HepG2 (cell line): ENCODE data around the gene TEKT5. TPM values are rescaled to one million over a fixed set of nuclear protein-coding genes. Genes with fewer than 3 reads are reported as not detected.

Experiments used
- ATAC-seq: fragments of 200-7000 bp; cut with Tn5 transposase; 3 replicates; pipeline ENCODE4 v1.9.1; 2020; ENCODE audit warnings: mild to moderate bottlenecking, moderate library complexity
- BruUV-seq: library from RNA; stranded (reverse); fragments of 400-500 nt; replicated peaks from 2 replicates; lab custom pipeline; 2021; lab: Mats Ljungman, UMichigan
- CTCF ChIA-PET: fragments of 300-600 bp; formaldehyde crosslinking; extraction: SDS; loops from one replicate; lab custom pipeline; 2021; ENCODE audit warnings: low total read pairs, inconsistent platforms, low intra/inter-chr PET ratio; lab: Yijun Ruan, JAX
- POLR2A ChIA-PET: fragments of 350-600 bp; sonication (Branson Sonifier 250); formaldehyde crosslinking; loops from one replicate; lab custom pipeline; 2020; ENCODE audit warnings: antibody characterized with exemption, inconsistent platforms; lab: Yijun Ruan, JAX
- DNase-seq: peaks from one replicate; pipeline ENCODE4 v3.0.0-alpha.2; 2015; ENCODE audit warnings: low spot score
- FAIRE-seq: peaks from 3 replicates; lab custom pipeline; 2011; peaks lifted over from hg19 to GRCh38; lab: Jason Lieb, UNC
- H2AFZ ChIP-seq: one replicate; pipeline ENCODE4 v1.6.1; 2011; ENCODE audit warnings: low read length, inconsistent platforms
- H3K27ac ChIP-seq: fragments of 300-600 bp; 3 replicates; pipeline ENCODE4 v1.8.0; 2011; ENCODE audit warnings: mixed run types, mild to moderate bottlenecking, mixed read lengths, low read length, inconsistent platforms; ENCODE audit not compliant: insufficient read depth; ENCODE audit errors: extremely low read length
- H3K27me3 ChIP-seq, 2 experiments: fragments of 200-600 bp in 1 of 2; 2 replicates in 1 of 2; 3 replicates in 1 of 2; pipeline versions ENCODE4 v1.6.0 to v1.8.0; 2011; ENCODE audit warnings: low read length in 2 of 2, mild to moderate bottlenecking in 2 of 2, moderate library complexity in 2 of 2, inconsistent platforms in 1 of 2; ENCODE audit not compliant: insufficient read depth in 2 of 2, control insufficient read depth in 1 of 2
- H3K36me3 ChIP-seq, 2 experiments: fragments of 200-600 bp in 1 of 2; replicated peaks in 1 of 2; 2 replicates in 1 of 2; 3 replicates in 1 of 2; pipeline versions ENCODE4 v1.5.1 to v1.8.0; 2011; ENCODE audit warnings: low read length in 2 of 2, inconsistent platforms in 1 of 2; ENCODE audit not compliant: insufficient read depth in 2 of 2, control insufficient read depth in 1 of 2
- H3K4me1 ChIP-seq: 2 replicates; pipeline ENCODE4 v1.5.1; 2012; ENCODE audit warnings: low read length, inconsistent platforms; ENCODE audit not compliant: insufficient read depth
- H3K4me2 ChIP-seq: 2 replicates; pipeline ENCODE4 v1.6.0; 2011; ENCODE audit warnings: low read depth, low read length, inconsistent platforms
- H3K4me3 ChIP-seq, 3 experiments: fragments of 200-600 bp in 1 of 3; sonication (generic), shearing (Covaris generic) in 1 of 3; replicated peaks in 1 of 3; 2 replicates each; pipeline ENCODE4 v1.5.1; 2011 to 2016; ENCODE audit warnings: low read length in 3 of 3, inconsistent platforms in 2 of 3, low read depth in 2 of 3, mild to moderate bottlenecking in 2 of 3, control low read depth in 1 of 3, mixed read lengths in 1 of 3; ENCODE audit not compliant: insufficient read depth in 1 of 3
- H3K79me2 ChIP-seq: one replicate; pipeline ENCODE4 v1.6.1; 2011; ENCODE audit warnings: low read length, inconsistent platforms; ENCODE audit not compliant: insufficient read depth
- H3K9ac ChIP-seq: 2 replicates; pipeline ENCODE4 v1.6.0; 2011; ENCODE audit warnings: mild to moderate bottlenecking, low read depth, low read length, inconsistent platforms; ENCODE audit not compliant: insufficient read depth
- H3K9me3 ChIP-seq: 2 replicates; pipeline ENCODE4 v1.5.1; 2012; ENCODE audit warnings: mild to moderate bottlenecking, low read length
- H4K20me1 ChIP-seq: 2 replicates; pipeline ENCODE4 v1.6.0; 2011; ENCODE audit warnings: inconsistent platforms, mild to moderate bottlenecking, low read length, moderate library complexity; ENCODE audit not compliant: insufficient read depth
- DMAP1 ChIP-seq: IDR thresholded peaks from 2 replicates; pipeline ENCODE4 v1.6.1; 2016
- HMG20B ChIP-seq: conservative IDR thresholded peaks from 2 replicates; pipeline ENCODE4 v1.6.1; 2016; ENCODE audit warnings: missing genetic modification reagents, missing compliant biosample characterization
- NFATC3 ChIP-seq: sonication (generic); formaldehyde crosslinking; IDR thresholded peaks from 2 replicates; pipeline ENCODE4 v1.5.1; 2020; ENCODE audit warnings: mild to moderate bottlenecking, missing genetic modification reagents
- NR2F1 ChIP-seq, 2 experiments: fragments of 450-650 bp in 1 of 2; formaldehyde crosslinking in 1 of 2; IDR thresholded peaks; 2 replicates each; pipeline versions ENCODE4 v1.5.0 to v1.6.1; 2016 to 2020; ENCODE audit warnings: mild to moderate bottlenecking in 1 of 2, missing compliant biosample characterization in 1 of 2, missing genetic modification reagents in 1 of 2, moderate library complexity in 1 of 2
- RFX1 ChIP-seq: fragments of 450-650 bp; IDR thresholded peaks from 2 replicates; pipeline ENCODE4 v1.6.1; 2017
- SAP130 ChIP-seq: IDR thresholded peaks from 2 replicates; pipeline ENCODE4 v1.6.1; 2016; ENCODE audit warnings: low read depth
- ZBTB3 ChIP-seq: sonication (generic); formaldehyde crosslinking; IDR thresholded peaks from 2 replicates; pipeline ENCODE4 v1.4.0; 2020; ENCODE audit warnings: low read depth, mild to moderate bottlenecking, moderate library complexity, missing genetic modification reagents, borderline replicate concordance
- ZBTB7B ChIP-seq: sonication (generic); formaldehyde crosslinking; IDR thresholded peaks from 2 replicates; pipeline ENCODE4 v1.4.0; 2020; ENCODE audit warnings: missing genetic modification reagents
- ZIK1 ChIP-seq: sonication (generic); formaldehyde crosslinking; IDR thresholded peaks from 2 replicates; pipeline ENCODE4 v1.5.0; 2020; ENCODE audit warnings: mild to moderate bottlenecking, low read depth, missing genetic modification reagents, borderline replicate concordance
- ZNF567 ChIP-seq: sonication (generic); formaldehyde crosslinking; IDR thresholded peaks from 2 replicates; pipeline ENCODE4 v1.8.1; 2023; ENCODE audit warnings: mild to moderate bottlenecking, missing genetic modification reagents, borderline replicate concordance
- WGBS: methylation state at CpG from one replicate; pipeline ENCODE4 v1.1.6; 2017; ENCODE audit warnings: low lambda C conversion rate; 5-methylcytosine and 5-hydroxymethylcytosine counted together
- in situ Hi-C: cut with HindIII; loops from 2 replicates; pipeline ENCODE4 v1.10.0; 2017; ENCODE audit warnings: low pct_unique_long_range_greater_than_20kb; ENCODE audit not compliant: extremely low pct_ligation_motif_present
- intact Hi-C: fragments of 100-400 bp; cut with micrococcal nuclease; formaldehyde crosslinking; loops from one replicate; pipeline ENCODE4 v1.10.0; 2022; ENCODE audit not compliant: unreplicated experiment
- polyA plus RNA-seq, 8 experiments: library from polyadenylated mRNA; depleted of rRNA in 3 of 8; stranded (reverse) in 7 of 8; unstranded in 1 of 8; fragments of >200 nt; fragmentation: Illumina TruSeq in 4 of 8; extraction: Trizol in 4 of 8; gene quantifications; 2 replicates each; pipeline versions ENCODE4 v1.2.1 to v1.2.3, GENCODE V29; 2011 to 2016; ENCODE audit warnings: low read depth in 4 of 8, missing spikeins in 1 of 8, mixed read lengths in 1 of 8; ENCODE audit not compliant: insufficient read depth in 1 of 8
- total RNA-seq, 5 experiments: library from RNA; depleted of rRNA; stranded (reverse); fragments of >200 nt; fragmentation: Illumina TruSeq; extraction: Trizol; gene quantifications; 2 replicates each; pipeline ENCODE4 v1.2.3, GENCODE V29; 2016; ENCODE audit warnings: low read depth in 1 of 5
- TF ChIP-seq, protein P1 (sequence below): sonication (generic); formaldehyde crosslinking; IDR thresholded peaks from 2 replicates; pipeline ENCODE4 v1.5.0; 2020; ENCODE audit warnings: mild to moderate bottlenecking, missing genetic modification reagents, borderline replicate concordance
- TF ChIP-seq, protein P2 (sequence below): sonication (generic); formaldehyde crosslinking; IDR thresholded peaks from 2 replicates; pipeline ENCODE4 v1.5.1; 2020; ENCODE audit warnings: mild to moderate bottlenecking, missing genetic modification reagents, moderate library complexity
- TF ChIP-seq, protein P3 (sequence below): sonication (generic); formaldehyde crosslinking; IDR thresholded peaks from 2 replicates; pipeline ENCODE4 v1.5.1; 2020; ENCODE audit warnings: mild to moderate bottlenecking, moderate library complexity, missing genetic modification reagents

TEKT5 gene
- total and polyA plus RNA-seq, 2 of the 13 experiments (the other 11 are each of a cell fraction or from before 2014, with no cell fraction given), result 0.16 TPM; not detected in 1

DNA sequence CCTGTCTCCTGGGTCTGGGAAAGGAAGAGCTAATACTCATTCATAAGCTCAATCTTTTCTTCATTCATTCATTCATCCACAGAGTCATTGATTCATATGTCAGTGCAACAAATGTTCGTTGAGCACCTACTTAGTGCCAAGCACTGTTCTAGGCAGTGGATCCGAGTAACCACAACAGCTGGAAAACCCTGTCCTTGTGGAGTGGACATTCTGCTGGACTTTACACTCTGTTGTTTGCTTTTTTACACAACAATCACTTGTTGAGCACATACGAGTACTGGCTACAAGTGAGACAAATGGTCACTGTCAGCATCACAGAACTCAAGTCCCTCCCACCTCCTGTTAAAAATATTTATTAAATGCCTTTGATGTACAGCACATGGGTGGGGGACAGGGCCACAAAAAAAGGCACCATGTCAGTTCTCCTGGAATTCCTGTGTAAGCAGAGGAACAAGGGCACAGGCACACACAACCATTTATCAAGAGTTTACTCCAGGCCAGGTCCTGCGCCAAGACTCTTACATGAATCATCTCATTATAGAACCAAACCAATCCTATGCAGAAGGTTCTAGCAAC lies 46.9 kb downstream of the TEKT5 start:
- Histone ChIP-seq H3K4me3 (0 out of 6 replicates have a peak overlapping the region, but pooled peaks of 1 of the 3 experiments have one; percentile 6), H3K9ac (peak overlapping the region; percentile 51), H3K79me2 (no peaks in the 10 kb centered on the region), H3K36me3 (no peaks in the 10 kb centered on the region), H3K27ac (peak overlapping the region; percentile 80), H2AFZ (no peak overlapping the region), H3K4me2 (peak overlapping the region; percentile 40), H3K9me3 (no peaks in the 10 kb centered on the region), H3K4me1 (peaks cover 91% of the 10 kb centered on the region), H3K27me3 (no peaks in the 10 kb centered on the region), H4K20me1 (no peaks in the 10 kb centered on the region)
- POLR2A ChIA-PET, result interaction anchor here (0.6 to 2.3 kb wide), 7 partner anchors 21 to 96 kb away, joined by 3 to 12 read pairs (median 4); partner anchors contain the start of genes EMP2 and NUBP1
- peak; percentile 100 for DNase-seq
- intact Hi-C loops (loop anchor here (1.0 to 10.0 kb wide), 4 partner anchors 20 to 333 kb away; no protein-coding TSS in a partner anchor), in situ Hi-C loops (no loop called here)
- 7% methylated on average over 4 of the region's 4 CpGs for WGBS
- BruUV-seq, result no TSS peak
- FAIRE-seq, result peak; percentile 92
- CTCF ChIA-PET, result interaction anchor here (0.6 kb wide), 1 partner anchor 270 kb away, joined by 3 read pairs; no protein-coding TSS in a partner anchor
- ATAC-seq, result peak; percentile 94
- TF ChIP-seq SAP130 (CRISPR knock-in tag), result peak; percentile 95
- TF ChIP-seq, protein P1, sequence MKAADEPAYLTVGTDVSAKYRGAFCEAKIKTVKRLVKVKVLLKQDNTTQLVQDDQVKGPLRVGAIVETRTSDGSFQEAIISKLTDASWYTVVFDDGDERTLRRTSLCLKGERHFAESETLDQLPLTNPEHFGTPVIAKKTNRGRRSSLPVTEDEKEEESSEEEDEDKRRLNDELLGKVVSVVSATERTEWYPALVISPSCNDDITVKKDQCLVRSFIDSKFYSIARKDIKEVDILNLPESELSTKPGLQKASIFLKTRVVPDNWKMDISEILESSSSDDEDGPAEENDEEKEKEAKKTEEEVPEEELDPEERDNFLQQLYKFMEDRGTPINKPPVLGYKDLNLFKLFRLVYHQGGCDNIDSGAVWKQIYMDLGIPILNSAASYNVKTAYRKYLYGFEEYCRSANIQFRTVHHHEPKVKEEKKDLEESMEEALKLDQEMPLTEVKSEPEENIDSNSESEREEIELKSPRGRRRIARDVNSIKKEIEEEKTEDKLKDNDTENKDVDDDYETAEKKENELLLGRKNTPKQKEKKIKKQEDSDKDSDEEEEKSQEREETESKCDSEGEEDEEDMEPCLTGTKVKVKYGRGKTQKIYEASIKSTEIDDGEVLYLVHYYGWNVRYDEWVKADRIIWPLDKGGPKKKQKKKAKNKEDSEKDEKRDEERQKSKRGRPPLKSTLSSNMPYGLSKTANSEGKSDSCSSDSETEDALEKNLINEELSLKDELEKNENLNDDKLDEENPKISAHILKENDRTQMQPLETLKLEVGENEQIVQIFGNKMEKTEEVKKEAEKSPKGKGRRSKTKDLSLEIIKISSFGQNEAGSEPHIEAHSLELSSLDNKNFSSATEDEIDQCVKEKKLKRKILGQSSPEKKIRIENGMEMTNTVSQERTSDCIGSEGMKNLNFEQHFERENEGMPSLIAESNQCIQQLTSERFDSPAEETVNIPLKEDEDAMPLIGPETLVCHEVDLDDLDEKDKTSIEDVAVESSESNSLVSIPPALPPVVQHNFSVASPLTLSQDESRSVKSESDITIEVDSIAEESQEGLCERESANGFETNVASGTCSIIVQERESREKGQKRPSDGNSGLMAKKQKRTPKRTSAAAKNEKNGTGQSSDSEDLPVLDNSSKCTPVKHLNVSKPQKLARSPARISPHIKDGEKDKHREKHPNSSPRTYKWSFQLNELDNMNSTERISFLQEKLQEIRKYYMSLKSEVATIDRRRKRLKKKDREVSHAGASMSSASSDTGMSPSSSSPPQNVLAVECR (CRISPR knock-in tag), result peak; percentile 74; the same call in 1 of the 2 replicates
- TF ChIP-seq ZBTB3 (CRISPR knock-in tag), result peak; percentile 96; the same call in 1 of the 2 replicates
- TF ChIP-seq NFATC3 (CRISPR knock-in tag), result 0 out of 2 replicates have a peak, but pooled peaks have one; percentile 44
- peak; percentile 96 for TF ChIP-seq ZBTB7B (CRISPR knock-in tag)
- no peak for TF ChIP-seq ZIK1
- TF ChIP-seq ZNF567 (CRISPR knock-in tag), result peak; percentile 34; the same call in 1 of the 2 replicates
- TF ChIP-seq RFX1, result peak; percentile 31; the same call in 1 of the 2 replicates
- TF ChIP-seq NR2F1 (CRISPR knock-in tag; IDR thresholded peaks at IDR 0.05), result peak; percentile 77 to 83
- TF ChIP-seq, protein P2, sequence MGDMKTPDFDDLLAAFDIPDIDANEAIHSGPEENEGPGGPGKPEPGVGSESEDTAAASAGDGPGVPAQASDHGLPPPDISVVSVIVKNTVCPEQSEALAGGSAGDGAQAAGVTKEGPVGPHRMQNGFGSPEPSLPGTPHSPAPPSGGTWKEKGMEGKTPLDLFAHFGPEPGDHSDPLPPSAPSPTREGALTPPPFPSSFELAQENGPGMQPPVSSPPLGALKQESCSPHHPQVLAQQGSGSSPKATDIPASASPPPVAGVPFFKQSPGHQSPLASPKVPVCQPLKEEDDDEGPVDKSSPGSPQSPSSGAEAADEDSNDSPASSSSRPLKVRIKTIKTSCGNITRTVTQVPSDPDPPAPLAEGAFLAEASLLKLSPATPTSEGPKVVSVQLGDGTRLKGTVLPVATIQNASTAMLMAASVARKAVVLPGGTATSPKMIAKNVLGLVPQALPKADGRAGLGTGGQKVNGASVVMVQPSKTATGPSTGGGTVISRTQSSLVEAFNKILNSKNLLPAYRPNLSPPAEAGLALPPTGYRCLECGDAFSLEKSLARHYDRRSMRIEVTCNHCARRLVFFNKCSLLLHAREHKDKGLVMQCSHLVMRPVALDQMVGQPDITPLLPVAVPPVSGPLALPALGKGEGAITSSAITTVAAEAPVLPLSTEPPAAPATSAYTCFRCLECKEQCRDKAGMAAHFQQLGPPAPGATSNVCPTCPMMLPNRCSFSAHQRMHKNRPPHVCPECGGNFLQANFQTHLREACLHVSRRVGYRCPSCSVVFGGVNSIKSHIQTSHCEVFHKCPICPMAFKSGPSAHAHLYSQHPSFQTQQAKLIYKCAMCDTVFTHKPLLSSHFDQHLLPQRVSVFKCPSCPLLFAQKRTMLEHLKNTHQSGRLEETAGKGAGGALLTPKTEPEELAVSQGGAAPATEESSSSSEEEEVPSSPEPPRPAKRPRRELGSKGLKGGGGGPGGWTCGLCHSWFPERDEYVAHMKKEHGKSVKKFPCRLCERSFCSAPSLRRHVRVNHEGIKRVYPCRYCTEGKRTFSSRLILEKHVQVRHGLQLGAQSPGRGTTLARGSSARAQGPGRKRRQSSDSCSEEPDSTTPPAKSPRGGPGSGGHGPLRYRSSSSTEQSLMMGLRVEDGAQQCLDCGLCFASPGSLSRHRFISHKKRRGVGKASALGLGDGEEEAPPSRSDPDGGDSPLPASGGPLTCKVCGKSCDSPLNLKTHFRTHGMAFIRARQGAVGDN (CRISPR knock-in tag), result no peak
- peak; percentile 68; the same call in 1 of the 2 replicates for TF ChIP-seq DMAP1
- TF ChIP-seq, protein P3, sequence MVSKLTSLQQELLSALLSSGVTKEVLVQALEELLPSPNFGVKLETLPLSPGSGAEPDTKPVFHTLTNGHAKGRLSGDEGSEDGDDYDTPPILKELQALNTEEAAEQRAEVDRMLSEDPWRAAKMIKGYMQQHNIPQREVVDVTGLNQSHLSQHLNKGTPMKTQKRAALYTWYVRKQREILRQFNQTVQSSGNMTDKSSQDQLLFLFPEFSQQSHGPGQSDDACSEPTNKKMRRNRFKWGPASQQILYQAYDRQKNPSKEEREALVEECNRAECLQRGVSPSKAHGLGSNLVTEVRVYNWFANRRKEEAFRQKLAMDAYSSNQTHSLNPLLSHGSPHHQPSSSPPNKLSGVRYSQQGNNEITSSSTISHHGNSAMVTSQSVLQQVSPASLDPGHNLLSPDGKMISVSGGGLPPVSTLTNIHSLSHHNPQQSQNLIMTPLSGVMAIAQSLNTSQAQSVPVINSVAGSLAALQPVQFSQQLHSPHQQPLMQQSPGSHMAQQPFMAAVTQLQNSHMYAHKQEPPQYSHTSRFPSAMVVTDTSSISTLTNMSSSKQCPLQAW (CRISPR knock-in tag), result peak; percentile 99
- TF ChIP-seq HMG20B (CRISPR knock-in tag), result peak; percentile 96
